H1 (cell line): ENCODE measurements around the gene EIF4E3. TPM values are rescaled to one million over a fixed set of nuclear protein-coding genes. Genes with fewer than 3 reads are reported as not detected.

Source experiments
- CTCF ChIA-PET: fragments of 300-600 bp; sonication (Branson Sonifier 250); formaldehyde crosslinking; loops from one replicate; lab custom pipeline; 2021; ENCODE audit not compliant: partially characterized antibody; lab: Charles Lee
- POLR2A ChIA-PET: fragments of 300-600 bp; sonication (Branson Sonifier 250); formaldehyde crosslinking; loops from one replicate; lab custom pipeline; 2021; ENCODE audit warnings: inconsistent platforms; ENCODE audit not compliant: partially characterized antibody; lab: Charles Lee
- DNase-seq, 2 experiments: peaks; one replicate each; pipeline versions ENCODE4 v3.0.0 to v3.0.0-alpha.2; 2010 to 2022; ENCODE audit warnings: low spot score in 2 of 2, low read depth in 1 of 2, mixed read lengths in 1 of 2
- FAIRE-seq: peaks from 2 replicates; lab custom pipeline; 2011; peaks lifted over from hg19 to GRCh38; lab: Jason Lieb, UNC
- H2AFZ ChIP-seq: 2 replicates; pipeline ENCODE4 v1.8.1; 2012; ENCODE audit warnings: low read length, inconsistent platforms
- H2AK5ac ChIP-seq: 2 replicates; pipeline ENCODE4 v1.6.1; 2013; ENCODE audit warnings: low read depth, low read length
- H2BK120ac ChIP-seq: replicated peaks from 2 replicates; pipeline ENCODE3; 2013; ENCODE audit warnings: low read depth, low read length, inconsistent platforms
- H2BK12ac ChIP-seq: 2 replicates; pipeline ENCODE4 v1.6.1; 2013; ENCODE audit warnings: low read depth, low read length
- H2BK15ac ChIP-seq: 2 replicates; pipeline ENCODE4 v1.6.1; 2013; ENCODE audit warnings: low read length
- H2BK20ac ChIP-seq: 2 replicates; pipeline ENCODE4 v1.6.1; 2013; ENCODE audit warnings: low read length
- H2BK5ac ChIP-seq: 2 replicates; pipeline ENCODE4 v1.6.1; 2013; ENCODE audit warnings: low read depth, low read length
- H3K14ac ChIP-seq: 2 replicates; pipeline ENCODE4 v1.6.1; 2013; ENCODE audit warnings: inconsistent platforms; ENCODE audit not compliant: insufficient read length
- H3K18ac ChIP-seq: 2 replicates; pipeline ENCODE4 v1.6.1; 2013; ENCODE audit warnings: low read length; ENCODE audit errors: extremely low read depth
- H3K23ac ChIP-seq: 2 replicates; pipeline ENCODE4 v1.6.1; 2013; ENCODE audit warnings: inconsistent platforms; ENCODE audit not compliant: insufficient read length
- H3K23me2 ChIP-seq: 2 replicates; pipeline ENCODE4 v1.6.1; 2013; ENCODE audit warnings: low read depth, low read length
- H3K27ac ChIP-seq: 2 replicates; pipeline ENCODE4 v1.6.1; 2011; ENCODE audit warnings: low read depth, low read length, inconsistent platforms
- H3K27me3 ChIP-seq, 4 experiments: replicated peaks in 1 of 4; 1 replicate in 1 of 4; 2 replicates in 3 of 4; pipeline versions ENCODE4 v1.6.1 to v1.8.1; 2011 to 2013; ENCODE audit warnings: low read length in 3 of 4, mild to moderate bottlenecking in 3 of 4, inconsistent platforms in 2 of 4, mixed read lengths in 2 of 4, moderate library complexity in 1 of 4; ENCODE audit not compliant: control insufficient read depth in 3 of 4, insufficient read depth in 3 of 4; ENCODE audit errors: extremely low read depth in 1 of 4
- H3K36me3 ChIP-seq, 4 experiments: 2 replicates each; pipeline versions ENCODE4 v1.6.1 to v1.8.1; 2011 to 2013; ENCODE audit warnings: mild to moderate bottlenecking in 4 of 4, low read length in 3 of 4, moderate library complexity in 2 of 4, control low read depth in 1 of 4, inconsistent platforms in 1 of 4; ENCODE audit not compliant: insufficient read depth in 4 of 4, control insufficient read depth in 2 of 4
- H3K4ac ChIP-seq: replicated peaks from 2 replicates; pipeline ENCODE3; 2013; ENCODE audit warnings: low read length, low read depth, mixed read lengths, inconsistent platforms; ENCODE audit not compliant: insufficient read length
- H3K4me1 ChIP-seq, 4 experiments: replicated peaks in 1 of 4; 1 replicate in 1 of 4; 2 replicates in 3 of 4; pipeline versions ENCODE4 v1.6.1 to v1.8.1; 2011 to 2013; ENCODE audit warnings: low read length in 3 of 4, inconsistent platforms in 2 of 4, mixed read lengths in 1 of 4; ENCODE audit not compliant: insufficient read depth in 4 of 4, control insufficient read depth in 3 of 4
- H3K4me2 ChIP-seq, 2 experiments: 2 replicates each; pipeline versions ENCODE4 v1.6.1 to v1.8.1; 2011 to 2013; ENCODE audit warnings: low read depth in 2 of 2, low read length in 2 of 2, control low read depth in 1 of 2, inconsistent platforms in 1 of 2, mild to moderate bottlenecking in 1 of 2; ENCODE audit not compliant: insufficient read depth in 1 of 2
- H3K4me3 ChIP-seq, 4 experiments: fragments of 200-600, 300-600 bp in 1 of 4; sonication (generic), shearing (Covaris generic), sonication (Bioruptor Twin) in 1 of 4; 2 replicates each; pipeline versions ENCODE4 v1.5.1 to v1.8.1; 2011 to 2016; ENCODE audit warnings: low read length in 4 of 4, low read depth in 3 of 4, control low read depth in 2 of 4, inconsistent platforms in 2 of 4, mild to moderate bottlenecking in 2 of 4, mixed read lengths in 1 of 4, moderate library complexity in 1 of 4; ENCODE audit not compliant: insufficient read depth in 2 of 4; ENCODE audit errors: extremely low read depth in 1 of 4
- H3K56ac ChIP-seq: replicated peaks from 2 replicates; pipeline ENCODE3; 2013; ENCODE audit warnings: low read depth, mild to moderate bottlenecking, mixed read lengths, low read length, inconsistent platforms; ENCODE audit not compliant: insufficient read length
- H3K79me1 ChIP-seq: 2 replicates; pipeline ENCODE4 v1.6.1; 2013; ENCODE audit warnings: low read depth, low read length, control low read depth
- H3K79me2 ChIP-seq, 2 experiments: 2 replicates each; pipeline versions ENCODE4 v1.6.1 to v1.8.1; 2012 to 2013; ENCODE audit warnings: low read length in 2 of 2, mild to moderate bottlenecking in 2 of 2, inconsistent platforms in 1 of 2; ENCODE audit not compliant: insufficient read depth in 2 of 2, control insufficient read depth in 1 of 2
- H3K9ac ChIP-seq, 4 experiments: replicated peaks in 1 of 4; 1 replicate in 1 of 4; 2 replicates in 3 of 4; pipeline versions ENCODE4 v1.6.1 to v1.8.1; 2011 to 2013; ENCODE audit warnings: low read depth in 3 of 4, low read length in 3 of 4, control low read depth in 2 of 4, mild to moderate bottlenecking in 2 of 4, moderate library complexity in 2 of 4, inconsistent platforms in 1 of 4; ENCODE audit errors: extremely low read depth in 1 of 4
- H3K9me3 ChIP-seq, 2 experiments: 2 replicates each; pipeline versions ENCODE4 v1.6.1 to v1.8.1; 2012 to 2013; ENCODE audit warnings: mild to moderate bottlenecking in 2 of 2, moderate library complexity in 2 of 2, control low read depth in 1 of 2, inconsistent platforms in 1 of 2, low read depth in 1 of 2, low read length in 1 of 2, mixed read lengths in 1 of 2; ENCODE audit not compliant: insufficient read depth in 2 of 2
- H4K20me1 ChIP-seq, 2 experiments: replicated peaks in 1 of 2; 2 replicates each; pipeline versions ENCODE3 to v1.8.1; 2011 to 2013; ENCODE audit warnings: inconsistent platforms in 2 of 2, low read length in 2 of 2, mild to moderate bottlenecking in 1 of 2; ENCODE audit not compliant: insufficient read depth in 2 of 2, control insufficient read depth in 1 of 2
- H4K5ac ChIP-seq: 2 replicates; pipeline ENCODE4 v1.6.1; 2013; ENCODE audit warnings: low read length, low read depth, mixed read lengths, inconsistent platforms; ENCODE audit not compliant: insufficient read length
- H4K8ac ChIP-seq: 2 replicates; pipeline ENCODE4 v1.8.0; 2013; ENCODE audit warnings: mild to moderate bottlenecking, moderate library complexity, low read length, inconsistent platforms; ENCODE audit not compliant: insufficient read depth; ENCODE audit errors: extremely low read depth
- H4K91ac ChIP-seq: replicated peaks from 2 replicates; pipeline ENCODE3; 2013; ENCODE audit warnings: low read length, mixed read lengths, inconsistent platforms; ENCODE audit not compliant: insufficient read length
- CHD1 ChIP-seq: IDR thresholded peaks from 2 replicates; pipeline ENCODE4 v1.6.1; 2012; ENCODE audit warnings: low read depth, low read length, improper control_type of control experiment
- CHD2 ChIP-seq: IDR thresholded peaks from 2 replicates; pipeline ENCODE4 v1.6.1; 2012; ENCODE audit warnings: low read length, improper control_type of control experiment
- CREB1 ChIP-seq: IDR thresholded peaks from 2 replicates; pipeline ENCODE4 v1.6.1; 2012; ENCODE audit warnings: inconsistent platforms
- FOSL1 ChIP-seq: IDR thresholded peaks from 2 replicates; pipeline ENCODE4 v1.6.1; 2011; ENCODE audit warnings: mild to moderate bottlenecking, low read depth, low read length, moderate library complexity; ENCODE audit not compliant: insufficient read depth
- MAFK ChIP-seq: IDR thresholded peaks from 2 replicates; pipeline ENCODE4 v1.6.1; 2012; ENCODE audit warnings: low read depth, mild to moderate bottlenecking, improper control_type of control experiment, low read length
- POLR2AphosphoS5 ChIP-seq: IDR thresholded peaks from 2 replicates; pipeline ENCODE4 v1.6.1; 2011; ENCODE audit warnings: low read depth, low read length
- RBBP5 ChIP-seq: IDR thresholded peaks from 2 replicates; pipeline ENCODE4 v1.7.1; 2012; ENCODE audit warnings: low read depth, mild to moderate bottlenecking, inconsistent platforms, low read length, moderate library complexity, borderline replicate concordance
- RXRA ChIP-seq: IDR thresholded peaks from 2 replicates; pipeline ENCODE4 v1.6.1; 2011; ENCODE audit warnings: low read depth, mild to moderate bottlenecking, low read length, moderate library complexity; ENCODE audit not compliant: insufficient read depth
- SP4 ChIP-seq: IDR thresholded peaks from 2 replicates; pipeline ENCODE4 v1.6.1; 2012; ENCODE audit warnings: low read length, inconsistent platforms
- TAF7 ChIP-seq: optimal IDR thresholded peaks from 2 replicates; pipeline ENCODE3; 2011; ENCODE audit warnings: low read depth, mild to moderate bottlenecking, inconsistent platforms, low read length, moderate library complexity, borderline replicate concordance
- YY1 ChIP-seq: IDR thresholded peaks from 2 replicates; pipeline ENCODE4 v1.6.1; 2011; ENCODE audit warnings: low read depth, mild to moderate bottlenecking, low read length
- WGBS, 2 experiments: shearing (Covaris generic) in 1 of 2; methylation state at CpG; one replicate each; pipeline versions ENCODE4 v1.1.6 to v1.1.7; 2013 to 2015; ENCODE audit warnings: low lambda C conversion rate in 2 of 2, mixed read lengths in 2 of 2, inconsistent platforms in 1 of 2, low coverage in 1 of 2, missing lambda C conversion rate in 1 of 2; ENCODE audit not compliant: insufficient replicate concordance in 2 of 2, insufficient coverage in 1 of 2, insufficient read length in 1 of 2; ENCODE audit errors: extremely low coverage in 1 of 2, missing lambda C conversion rate in 1 of 2; 5-methylcytosine and 5-hydroxymethylcytosine counted together
- polyA plus RNA-seq, 7 experiments: library from polyadenylated mRNA; depleted of rRNA in 3 of 7; stranded (reverse) in 5 of 7; unstranded in 2 of 7; fragments of >200 nt in 5 of 7; fragments of 200-250 nt in 2 of 7; gene quantifications; 1 replicate in 5 of 7; 2 replicates in 1 of 7; 4 replicates in 1 of 7; pipeline versions ENCODE4 v1.2.1 to v1.2.3, GENCODE V29; 2011 to 2013; ENCODE audit warnings: missing spikeins in 2 of 7, mixed read lengths in 2 of 7
- total RNA-seq: library from RNA; stranded (reverse); fragmentation: NEBNext Ultra II Directional; extraction: Animal tissue kit (Norgen Biotek cat#: 25700); gene quantifications from 2 replicates; pipeline ENCODE4 v1.2.1, GENCODE V29; 2021

The EIF4E3 gene
- total and polyA plus RNA-seq, 2 of the 8 experiments (the other 6 are each of a cell fraction or from before 2014, with no cell fraction given) = 5.2 to 17.0 TPM

DNA sequence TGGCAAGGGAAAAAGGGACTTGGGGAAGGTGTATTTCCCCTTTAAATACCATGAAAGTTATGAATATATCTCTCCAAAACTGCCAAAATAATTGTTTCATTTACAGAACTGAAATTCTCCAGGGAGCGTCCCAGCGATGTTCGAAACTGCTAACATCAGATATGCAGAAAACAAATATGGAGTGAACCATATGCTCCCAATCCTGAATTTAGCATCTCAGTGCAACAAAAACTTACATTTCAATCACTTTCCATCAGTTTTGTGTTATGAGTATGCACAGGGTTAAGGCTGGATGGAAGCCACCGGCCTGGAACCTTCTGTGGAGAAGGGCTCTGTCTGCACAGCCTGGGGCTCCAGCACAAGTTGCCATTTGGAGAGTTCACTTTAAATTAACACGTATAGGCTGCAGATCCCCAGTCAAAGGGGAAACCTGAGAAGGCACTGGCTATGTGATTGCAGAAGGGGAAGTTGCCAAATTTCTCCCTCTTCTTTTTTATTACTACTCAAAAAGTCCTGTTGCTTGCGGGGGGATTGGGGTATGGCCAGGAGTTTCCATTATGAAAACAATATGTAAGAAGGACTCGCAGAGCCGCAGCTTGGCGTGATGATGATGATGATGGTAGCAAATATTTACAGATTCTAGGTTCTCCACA lies 84.7 kb downstream of the EIF4E3 start:
- Histone ChIP-seq H4K20me1 (no peaks in the 10 kb centered on the region), H3K14ac (no peak overlapping the region), H3K23ac (no peak overlapping the region), H2BK5ac (no peak overlapping the region), H4K8ac (no peak overlapping the region), H3K27me3 (no peaks in the 10 kb centered on the region; a peak in 1 of 7 replicates), H3K4me2 (no peak overlapping the region), H3K4me1 (no peaks in the 10 kb centered on the region), H3K4me3 (no peak overlapping the region), H2BK12ac (no peak overlapping the region), H2AK5ac (no peak overlapping the region), H2BK20ac (no peak overlapping the region), H4K5ac (no peak overlapping the region), H3K9me3 (no peaks in the 10 kb centered on the region), H3K36me3 (no peaks in the 10 kb centered on the region), H2BK120ac (no peak overlapping the region), H3K56ac (no peak overlapping the region), H3K9ac (no peak overlapping the region), H3K4ac (no peak overlapping the region), H3K18ac (no peak overlapping the region), H3K79me2 (no peaks in the 10 kb centered on the region), H3K23me2 (no peaks in the 10 kb centered on the region), H2BK15ac (no peak overlapping the region), H2AFZ (no peak overlapping the region), H3K27ac (no peak overlapping the region), H4K91ac (no peak overlapping the region), H3K79me1 (no peaks in the 10 kb centered on the region)
- TF ChIP-seq CHD1 = no peak
- TF ChIP-seq YY1 = no peak
- no peak for TF ChIP-seq MAFK
- no peak for TF ChIP-seq RBBP5
- no peak for TF ChIP-seq SP4
- TF ChIP-seq POLR2AphosphoS5 = no peak
- no peak for TF ChIP-seq CREB1
- TF ChIP-seq FOSL1 = no peak
- no peak for TF ChIP-seq TAF7
- no peak for TF ChIP-seq RXRA
- TF ChIP-seq CHD2 = no peak
- POLR2A ChIA-PET = no interaction called here
- DNase-seq = no peak
- 93% methylated on average over 9 of the region's 9 CpGs; no CpG with 5 or more reads in 1 of the 2 experiments for WGBS, 2 experiments
- no peak for FAIRE-seq
- CTCF ChIA-PET = interaction anchor here (0.9 kb wide), 1 partner anchor 54 kb away, joined by 3 read pairs; no protein-coding TSS in a partner anchor
